ENCODE measurements around the gene EPHA3.

The EPHA3 gene

GRCh38 chr3:89411201-89411600 is 303.8 kb downstream of the EPHA3 start:
- TF ChIP-seq SPI1 (IDR thresholded peaks at IDR 0.05; ENCODE audit: borderline replicate concordance, low read depth) (no peak), CTCF (IDR thresholded peaks at IDR 0.05; ENCODE audit: insufficient read depth, low read length) (no peak), GABPA (IDR thresholded peaks at IDR 0.05; ENCODE audit: low read depth) (no peak), REST (IDR thresholded peaks at IDR 0.05; ENCODE audit: insufficient replicate concordance, low read depth) (no peak), POLR2AphosphoS5 (IDR thresholded peaks at IDR 0.05; ENCODE audit: low read depth) (no peak)
- no peaks in the 10 kb centered on the region for H3K27me3 ChIP-seq (ENCODE audit: insufficient read depth, poor library complexity, severe bottlenecking)
- no peak for DNase-seq (ENCODE audit: low read depth in 1 of 2, low spot score in 1 of 2)
- H3K4me3 ChIP-seq (replicated peaks; ENCODE audit: insufficient read depth, low read length), result no peak overlapping the region
- H3K27ac ChIP-seq (replicated peaks), result no peak overlapping the region

GRCh38 chr3:89414270-89414669 is 306.8 kb downstream of the EPHA3 start:
- H3K4me3 ChIP-seq (replicated peaks; ENCODE audit: insufficient read depth, low read length), result no peak overlapping the region
- no peak for DNase-seq (ENCODE audit: low read depth in 1 of 2, low spot score in 1 of 2)
- no peak overlapping the region for H3K27ac ChIP-seq (replicated peaks)
- TF ChIP-seq CTCF (IDR thresholded peaks at IDR 0.05; ENCODE audit: insufficient read depth, low read length) (no peak), SPI1 (IDR thresholded peaks at IDR 0.05; ENCODE audit: borderline replicate concordance, low read depth) (no peak), GABPA (IDR thresholded peaks at IDR 0.05; ENCODE audit: low read depth) (no peak), POLR2AphosphoS5 (IDR thresholded peaks at IDR 0.05; ENCODE audit: low read depth) (no peak), REST (IDR thresholded peaks at IDR 0.05; ENCODE audit: insufficient replicate concordance, low read depth) (no peak)
- no peaks in the 10 kb centered on the region for H3K27me3 ChIP-seq (ENCODE audit: insufficient read depth, poor library complexity, severe bottlenecking)

GRCh38 chr3:89419647-89420241 is 312.3 kb downstream of the EPHA3 start:
- DNase-seq (ENCODE audit: low read depth in 1 of 2, low spot score in 1 of 2), result no peak

More at GRCh38 chr3:89419647-89420241, 312.3 kb downstream of the EPHA3 start:
- H3K27ac ChIP-seq (replicated peaks), result no peak overlapping the region
- H3K27me3 ChIP-seq (ENCODE audit: insufficient read depth, poor library complexity, severe bottlenecking), result no peaks in the 10 kb centered on the region
- no peak overlapping the region for H3K4me3 ChIP-seq (replicated peaks; ENCODE audit: insufficient read depth, low read length)
- TF ChIP-seq POLR2AphosphoS5 (IDR thresholded peaks at IDR 0.05; ENCODE audit: low read depth), result no peak
- no peak for TF ChIP-seq CTCF (IDR thresholded peaks at IDR 0.05; ENCODE audit: insufficient read depth, low read length)
- no peak for TF ChIP-seq GABPA (IDR thresholded peaks at IDR 0.05; ENCODE audit: low read depth)
- TF ChIP-seq SPI1 (IDR thresholded peaks at IDR 0.05; ENCODE audit: borderline replicate concordance, low read depth), result no peak
- no peak for TF ChIP-seq REST (IDR thresholded peaks at IDR 0.05; ENCODE audit: insufficient replicate concordance, low read depth)

Measured in HL-60 (cell line).